Measurements from ENCODE around the gene SECISBP2.
"Not testable (repeated sequence)": the region's sequence is repeated elsewhere in the genome, so short reads cannot be mapped to it uniquely, and the experiment has no call there.

Gene SECISBP2

GRCh38 chr9:89278551-89278950 is 39.7 kb upstream of the SECISBP2 start:
- no peak for DNase-seq (ENCODE audit: low read depth)
- no peak overlapping the region for H3K4me3 ChIP-seq (ENCODE audit: low read depth, low read length)
- TF ChIP-seq CTCF (IDR thresholded peaks at IDR 0.05; ENCODE audit: insufficient read depth, low read depth, low read length, missing control alignments), result no peak

GRCh38 chr9:89278997-89279739 is 39.1 kb upstream of the SECISBP2 start:
- DNase-seq (ENCODE audit: low read depth), result peak; percentile 56
- no peak overlapping the region for H3K4me3 ChIP-seq (ENCODE audit: low read depth, low read length)
- TF ChIP-seq CTCF (IDR thresholded peaks at IDR 0.05; ENCODE audit: insufficient read depth, low read depth, low read length, missing control alignments), result peak; percentile 64

- no peak overlapping the region for H3K4me3 ChIP-seq (ENCODE audit: low read depth, low read length)
- TF ChIP-seq CTCF (IDR thresholded peaks at IDR 0.05; ENCODE audit: insufficient read depth, low read depth, low read length, missing control alignments), result no peak
- DNase-seq (ENCODE audit: low read depth), result no peak
Measured at GRCh38 chr9:89281106-89281505, 37.2 kb upstream of the SECISBP2 start.

GRCh38 chr9:89282248-89282968 is 35.9 kb upstream of the SECISBP2 start:
- not testable (repeated sequence) for H3K4me3 ChIP-seq (ENCODE audit: low read depth, low read length); DNase-seq (ENCODE audit: low read depth)

- no peak for TF ChIP-seq CTCF (IDR thresholded peaks at IDR 0.05; ENCODE audit: insufficient read depth, low read depth, low read length, missing control alignments)
- no peak overlapping the region for H3K4me3 ChIP-seq (ENCODE audit: low read depth, low read length)
Measured at GRCh38 chr9:89284076-89284475, 34.2 kb upstream of the SECISBP2 start.

GRCh38 chr9:89291741-89292140 is 26.6 kb upstream of the SECISBP2 start:
- H3K4me3 ChIP-seq (ENCODE audit: low read depth, low read length), result no peak overlapping the region
- TF ChIP-seq CTCF (IDR thresholded peaks at IDR 0.05; ENCODE audit: insufficient read depth, low read depth, low read length, missing control alignments), result no peak
- no peak for DNase-seq (ENCODE audit: low read depth)

More at GRCh38 chr9:89284076-89284475, 34.2 kb upstream of the SECISBP2 start:
- DNase-seq (ENCODE audit: low read depth), result no peak

- no peak for DNase-seq (ENCODE audit: low read depth)
- no peak overlapping the region for H3K4me3 ChIP-seq (ENCODE audit: low read depth, low read length)
- no peak for TF ChIP-seq CTCF (IDR thresholded peaks at IDR 0.05; ENCODE audit: insufficient read depth, low read depth, low read length, missing control alignments)
Measured at GRCh38 chr9:89293014-89293413, 25.3 kb upstream of the SECISBP2 start.
